Measurements from ENCODE around the gene RAB8B.

The RAB8B gene

DNA sequence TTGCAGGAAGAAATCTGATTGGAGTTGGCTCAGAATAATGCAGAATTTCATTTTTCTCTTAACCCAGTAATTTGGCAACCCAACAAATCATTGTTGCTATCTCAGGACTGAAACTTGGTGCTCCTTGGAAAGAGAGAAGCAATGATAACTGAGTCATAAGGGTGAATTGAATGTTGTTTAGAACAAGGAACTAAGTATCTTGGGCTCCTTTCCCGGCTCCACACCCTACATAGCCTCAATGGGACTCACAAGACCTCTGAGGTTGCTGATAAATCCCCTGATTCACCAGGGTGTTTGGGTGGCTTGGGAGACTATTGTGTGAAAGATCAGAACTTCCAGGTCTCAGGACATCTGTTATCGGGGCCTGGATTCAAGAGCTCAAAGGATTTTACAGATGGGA is 7.8 kb upstream of the RAB8B start:
- in situ Hi-C loops (cut with MboI; ENCODE audit: low sequenced_read_pairs): no loop called here

GRCh38 chr15:63185206-63185605 is 4.2 kb upstream of the RAB8B start:
- in situ Hi-C loops (cut with MboI; ENCODE audit: low sequenced_read_pairs): no loop called here

GRCh38 chr15:63186065-63186464 is 3.3 kb upstream of the RAB8B start:
- in situ Hi-C loops (cut with MboI; ENCODE audit: low sequenced_read_pairs): no loop called here

DNA sequence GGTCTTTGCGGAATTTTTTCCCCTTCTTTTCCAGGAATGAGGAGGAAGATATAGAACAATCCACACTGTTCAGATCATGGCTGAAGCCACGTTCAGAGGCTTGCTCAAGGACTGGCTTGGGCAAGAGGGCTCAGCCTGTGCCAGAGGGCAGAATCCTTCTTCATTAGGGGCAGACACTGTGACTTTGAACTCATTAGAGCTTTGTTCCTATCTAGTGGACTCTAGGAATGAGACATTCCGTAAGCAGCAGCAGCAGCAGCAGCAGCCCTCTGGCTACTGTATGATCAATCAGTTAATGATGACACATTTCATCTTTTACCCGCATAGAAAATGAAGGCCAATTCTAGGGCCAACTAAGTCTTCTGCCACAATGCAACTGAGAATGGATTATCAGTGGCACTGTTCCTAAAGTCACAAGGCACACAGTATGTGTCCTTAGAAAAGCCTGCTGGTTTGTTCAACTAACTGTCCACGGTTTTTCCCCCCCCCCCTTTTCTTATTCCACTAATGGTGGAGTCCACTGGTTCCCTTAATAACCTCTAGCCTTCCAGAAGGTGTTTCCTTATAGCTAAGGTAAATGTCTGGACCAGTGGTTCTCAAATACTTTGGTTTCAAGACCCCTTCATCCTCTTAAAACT is 1.7 kb upstream of the RAB8B start:
- in situ Hi-C loops (cut with MboI; ENCODE audit: low sequenced_read_pairs): no loop called here

DNA sequence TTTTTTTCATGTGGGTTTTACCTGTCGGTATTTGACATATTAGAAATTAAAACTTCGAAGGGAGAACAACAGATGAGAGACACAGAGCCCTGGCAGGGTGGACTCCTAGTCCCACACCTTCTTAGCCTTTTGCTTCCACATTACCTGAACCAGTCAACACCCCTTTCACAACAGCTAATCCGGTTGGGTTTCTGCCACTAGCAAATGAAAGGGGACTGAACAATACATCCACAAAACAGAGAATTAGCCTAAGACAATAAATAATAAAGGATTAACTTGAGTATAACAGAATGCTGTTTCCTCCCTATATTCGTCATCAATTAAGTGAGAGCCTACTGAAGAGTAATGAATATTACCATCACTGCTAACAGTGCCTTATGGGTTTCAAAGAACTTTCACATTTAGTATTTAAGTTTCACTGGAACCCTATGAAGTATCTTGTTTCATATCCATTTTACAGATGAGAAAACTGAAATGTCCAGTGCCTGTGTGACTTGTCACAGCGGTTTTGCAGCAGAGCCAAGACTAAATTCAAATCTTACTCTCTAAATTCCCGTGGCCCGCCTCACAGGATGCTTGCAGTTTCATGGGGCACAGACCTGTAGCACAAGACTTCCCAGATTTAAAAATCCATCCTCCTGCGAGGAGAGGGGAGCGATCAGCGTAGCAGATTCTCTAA is 1.0 kb upstream of the RAB8B start:
- in situ Hi-C loops (cut with MboI; ENCODE audit: low sequenced_read_pairs): no loop called here

DNA sequence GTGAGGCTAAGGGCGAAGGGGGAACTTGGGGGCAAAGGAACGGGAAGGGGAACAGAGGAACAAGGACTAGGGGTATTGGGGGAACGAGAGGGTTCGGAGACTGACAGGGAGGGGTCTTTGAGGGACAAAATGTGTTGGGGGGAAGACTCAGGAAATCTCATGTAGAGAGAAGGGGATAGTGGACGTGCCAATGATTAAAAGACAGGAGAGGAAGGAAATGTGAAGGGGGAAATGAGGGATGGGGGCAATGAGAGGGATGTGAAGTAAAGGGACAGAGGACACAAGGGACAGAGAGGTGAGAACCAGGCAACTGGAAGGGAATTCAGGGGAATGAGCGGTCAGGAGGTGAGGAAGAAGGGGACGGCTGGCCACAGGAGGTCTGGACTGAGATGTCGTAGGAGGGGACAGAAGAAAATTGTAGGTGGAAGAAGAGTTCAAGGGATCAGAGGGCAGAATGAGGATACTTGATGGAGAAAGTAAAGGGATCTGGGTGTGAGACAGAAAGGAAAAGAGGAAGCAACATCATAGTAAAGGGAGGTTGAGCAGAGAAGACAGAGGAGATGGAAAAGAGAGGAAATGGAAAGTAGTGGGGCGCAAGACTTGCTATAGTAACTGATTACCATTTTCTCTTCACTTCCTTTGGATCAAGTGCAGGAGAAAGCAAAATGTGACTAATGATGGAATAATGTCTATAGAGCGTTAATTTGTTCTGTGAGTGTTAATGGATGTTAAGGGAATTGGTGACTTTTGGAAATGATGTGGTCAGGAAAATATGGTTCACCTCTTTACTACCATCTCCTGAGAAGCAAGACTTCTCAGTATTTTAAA is 749 bp downstream of the RAB8B start:
- in situ Hi-C loops (cut with MboI; ENCODE audit: low sequenced_read_pairs): no loop called here

GRCh38 chr15:63190769-63191649 is 1.6 kb downstream of the RAB8B start:
- in situ Hi-C loops (cut with MboI; ENCODE audit: low sequenced_read_pairs): no loop called here

GRCh38 chr15:63191895-63192618 is 2.7 kb downstream of the RAB8B start:
- in situ Hi-C loops (cut with MboI; ENCODE audit: low sequenced_read_pairs): no loop called here

DNA sequence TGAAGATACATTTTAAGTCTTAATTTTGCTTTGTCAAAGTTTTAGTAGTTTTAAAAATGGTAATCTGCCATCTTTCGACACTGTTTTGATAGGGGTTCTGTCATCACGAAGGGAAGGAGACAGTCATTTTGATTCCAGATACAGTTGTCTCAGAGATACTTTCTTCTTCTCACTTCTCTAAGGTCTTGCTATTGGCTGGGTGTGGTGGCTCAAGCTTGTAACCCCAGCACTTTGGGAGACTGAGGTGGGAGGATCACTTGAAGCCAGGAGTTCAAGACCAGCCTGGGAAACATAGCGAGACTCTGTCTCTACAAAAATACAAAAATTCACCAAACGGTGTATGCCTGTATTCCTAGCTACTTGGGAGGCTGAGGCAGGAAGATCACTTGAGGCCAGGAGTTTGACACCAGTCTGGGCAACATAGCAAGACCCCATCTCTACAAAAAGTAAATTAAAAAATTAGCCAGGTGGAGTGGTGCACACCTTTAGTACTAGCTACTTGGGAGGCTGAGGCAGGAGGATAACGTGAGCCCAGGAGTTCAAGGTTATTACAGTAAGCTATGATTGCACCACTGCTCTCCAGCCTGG is 3.3 kb downstream of the RAB8B start:
- in situ Hi-C loops (cut with MboI; ENCODE audit: low sequenced_read_pairs): no loop called here

- in situ Hi-C loops (cut with MboI; ENCODE audit: low sequenced_read_pairs): no loop called here
These were observed 4.9 kb downstream of the RAB8B start for GRCh38 chr15:63194302-63194701.

DNA sequence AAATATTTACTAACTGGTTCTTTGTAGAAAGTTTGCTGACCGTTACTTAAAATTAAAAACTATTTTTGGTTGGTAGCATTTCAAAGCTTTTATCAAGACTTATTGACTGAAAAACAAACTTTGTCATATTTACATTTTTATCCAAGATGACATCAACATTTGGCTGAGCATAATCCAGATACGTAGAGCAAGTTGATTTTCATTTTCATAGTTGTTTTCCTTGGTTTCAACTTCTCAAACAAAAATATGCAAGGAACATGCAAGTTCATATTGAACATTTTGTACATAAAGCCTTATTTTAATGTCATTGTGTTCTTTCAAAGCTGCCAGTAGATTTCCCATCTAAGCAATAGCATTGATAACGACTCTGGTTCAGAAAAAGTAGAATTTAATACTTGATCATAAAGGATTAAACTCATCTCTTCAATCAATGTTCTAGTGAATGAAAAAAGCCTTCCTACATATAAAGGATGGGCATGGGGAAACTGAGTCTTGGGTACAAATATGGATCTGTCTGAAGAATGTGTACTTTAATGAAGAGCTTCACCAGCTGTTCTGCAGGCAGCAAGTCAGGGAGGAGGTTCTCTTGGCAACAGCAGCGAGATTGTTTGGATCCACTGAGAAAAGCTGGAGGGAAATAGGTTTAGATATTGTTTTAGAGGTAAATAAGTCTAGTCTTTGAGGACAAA is 5.6 kb downstream of the RAB8B start:
- in situ Hi-C loops (cut with MboI; ENCODE audit: low sequenced_read_pairs): no loop called here

DNA sequence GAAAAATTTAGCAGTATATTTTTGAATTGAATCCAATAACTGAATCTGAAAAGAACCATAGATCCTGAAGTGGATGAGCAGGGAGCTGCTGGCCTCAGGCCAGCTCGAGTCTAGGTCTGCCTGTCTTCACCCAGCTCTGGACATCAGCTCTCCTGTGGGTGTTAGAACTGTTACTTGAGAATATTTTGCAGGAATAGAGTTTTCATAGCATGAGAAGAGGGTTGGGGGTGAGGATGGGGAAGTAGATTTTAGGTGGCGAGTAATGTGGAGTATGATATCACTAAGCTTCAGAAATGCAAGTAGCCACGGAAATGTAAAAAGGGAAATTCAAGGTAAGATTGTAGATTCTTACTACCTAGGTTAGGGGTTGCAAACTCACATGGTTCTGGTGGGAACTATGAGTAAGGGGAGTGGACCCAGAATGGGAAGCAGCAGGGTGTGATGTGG is 6.2 kb downstream of the RAB8B start:
- in situ Hi-C loops (cut with MboI; ENCODE audit: low sequenced_read_pairs): no loop called here

GRCh38 chr15:63196842-63197241 is 7.4 kb downstream of the RAB8B start:
- in situ Hi-C loops (cut with MboI; ENCODE audit: low sequenced_read_pairs): no loop called here

DNA sequence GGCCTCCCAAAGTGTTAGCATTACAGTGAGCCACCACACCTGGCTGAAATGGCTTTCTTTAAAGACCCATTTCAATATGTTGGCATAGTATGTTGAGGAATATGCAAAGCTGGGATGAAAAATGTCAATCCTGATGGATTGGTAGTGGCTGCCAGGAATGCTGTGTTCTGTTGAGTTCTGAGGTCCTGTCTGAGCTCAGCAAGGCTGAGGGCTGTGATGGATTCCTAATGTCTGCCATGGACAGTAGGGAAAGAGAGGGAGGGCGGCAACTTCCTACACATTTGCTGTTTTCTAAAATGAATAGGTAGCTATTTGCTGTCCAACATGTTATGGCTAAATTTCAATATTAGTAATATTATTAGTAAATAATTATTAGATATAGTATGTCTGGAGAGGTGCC is 8.2 kb downstream of the RAB8B start:
- in situ Hi-C loops (cut with MboI; ENCODE audit: low sequenced_read_pairs): no loop called here

DNA sequence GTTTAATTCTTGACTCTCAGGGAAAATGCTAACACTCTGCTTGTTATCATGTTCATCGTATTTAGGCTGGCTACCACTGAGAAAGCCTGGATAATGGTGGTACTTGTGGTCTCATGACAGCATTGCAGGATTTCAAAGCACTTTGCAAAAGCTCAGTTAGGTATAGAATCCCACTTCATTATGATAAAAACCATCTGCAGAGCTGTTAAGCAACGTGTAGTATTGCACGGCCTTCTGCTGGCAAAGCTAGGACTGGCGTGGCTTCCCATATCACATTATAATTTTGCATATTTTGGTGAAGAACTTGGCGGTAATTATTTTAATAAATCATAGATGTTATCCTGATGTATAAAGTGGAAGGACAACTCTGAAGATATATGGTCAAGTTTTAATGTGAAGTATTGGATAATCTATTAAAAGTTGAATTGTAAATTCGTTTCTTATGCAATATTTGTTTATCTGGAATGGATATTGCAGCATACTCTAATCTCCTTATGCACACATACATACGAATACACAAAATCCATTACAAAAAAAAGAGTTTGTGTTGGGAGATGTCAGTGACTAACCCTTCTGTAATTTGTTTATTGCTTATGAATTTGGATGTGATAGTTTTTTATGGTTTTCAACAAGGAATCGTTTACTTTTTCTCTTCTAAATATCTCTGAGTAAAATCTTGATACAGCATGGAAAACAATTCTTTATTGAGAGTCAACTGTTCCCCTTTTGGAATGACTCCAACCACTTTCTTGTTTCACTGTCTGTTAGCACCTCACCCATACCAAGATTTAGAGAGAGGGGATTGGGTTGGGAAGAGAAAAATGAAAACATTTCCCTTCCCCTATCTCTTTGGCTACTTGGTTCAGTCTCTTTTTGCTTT is 9.2 kb downstream of the RAB8B start:
- in situ Hi-C loops (cut with MboI; ENCODE audit: low sequenced_read_pairs): no loop called here

DNA sequence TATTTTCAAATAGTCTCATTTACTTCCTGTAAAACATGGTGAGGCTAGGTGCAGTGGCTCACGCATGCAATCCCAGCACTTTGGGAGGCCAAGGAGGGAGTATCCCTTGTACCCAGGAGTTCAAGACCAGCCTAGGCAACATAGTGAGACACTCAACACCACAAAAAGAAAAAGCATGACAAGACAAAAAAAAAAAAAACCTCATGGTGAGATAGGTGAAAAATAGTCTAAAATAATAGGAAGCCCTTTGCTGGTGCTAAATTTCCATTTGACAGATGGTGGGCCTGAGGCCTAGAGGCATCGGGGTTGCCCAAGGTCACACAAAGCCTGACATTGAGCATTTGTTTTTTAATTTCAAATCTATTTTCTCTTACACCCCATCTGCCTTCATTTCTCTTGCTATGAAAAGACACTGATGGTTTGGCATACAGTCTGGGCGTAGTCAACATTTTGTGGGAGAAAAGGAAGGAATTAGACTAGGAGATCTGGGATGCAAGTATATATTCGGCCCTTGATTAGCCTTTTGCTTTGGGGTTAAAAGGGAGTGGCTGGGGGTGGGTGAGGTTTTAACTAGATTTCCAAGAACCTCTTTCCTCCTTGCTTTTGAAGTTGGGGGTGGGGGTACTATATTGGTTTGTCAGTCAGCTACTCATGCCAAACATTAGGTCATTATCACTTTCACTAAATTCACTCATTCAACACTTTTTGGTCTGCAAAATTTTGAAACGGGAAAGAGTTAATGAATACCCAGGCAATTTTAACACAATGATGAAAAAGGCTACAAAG is 11.3 kb downstream of the RAB8B start:
- in situ Hi-C loops (cut with MboI; ENCODE audit: low sequenced_read_pairs): no loop called here

DNA sequence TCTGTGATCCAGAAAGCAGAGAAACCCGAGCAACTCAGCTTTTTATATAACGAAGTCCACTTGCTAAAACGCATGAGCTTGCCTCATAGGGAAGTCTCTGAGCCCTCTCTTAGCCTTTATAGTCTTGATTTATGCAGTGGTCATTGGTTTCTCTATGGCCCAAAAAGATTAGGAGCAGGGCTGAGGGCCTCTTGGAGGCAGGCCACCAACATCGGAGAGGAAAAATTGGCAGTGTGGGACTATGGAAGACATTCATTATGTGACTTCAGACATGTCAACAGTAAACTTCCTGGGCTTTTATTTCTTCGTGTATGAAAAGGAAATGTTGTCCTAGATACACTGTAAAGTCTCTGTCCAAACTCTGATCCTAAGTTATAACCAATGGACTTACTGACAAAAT is 13.5 kb downstream of the RAB8B start:
- in situ Hi-C loops (cut with MboI; ENCODE audit: low sequenced_read_pairs): no loop called here

Data from HL-60/S4 treated with retinoic acid at 250 ng/mL for 4 days and 3 days (cell line).